SIG-M5 treated with dmso at 0.1 percent for 504 hours (cell line): ENCODE data around the gene BIRC3.

ENCODE experiments used
- DNase-seq: peaks from one replicate; lab custom pipeline; 2025; ENCODE audit not compliant: unreplicated experiment; lab: John Stamatoyannopoulos, UW

BIRC3 gene

DNA sequence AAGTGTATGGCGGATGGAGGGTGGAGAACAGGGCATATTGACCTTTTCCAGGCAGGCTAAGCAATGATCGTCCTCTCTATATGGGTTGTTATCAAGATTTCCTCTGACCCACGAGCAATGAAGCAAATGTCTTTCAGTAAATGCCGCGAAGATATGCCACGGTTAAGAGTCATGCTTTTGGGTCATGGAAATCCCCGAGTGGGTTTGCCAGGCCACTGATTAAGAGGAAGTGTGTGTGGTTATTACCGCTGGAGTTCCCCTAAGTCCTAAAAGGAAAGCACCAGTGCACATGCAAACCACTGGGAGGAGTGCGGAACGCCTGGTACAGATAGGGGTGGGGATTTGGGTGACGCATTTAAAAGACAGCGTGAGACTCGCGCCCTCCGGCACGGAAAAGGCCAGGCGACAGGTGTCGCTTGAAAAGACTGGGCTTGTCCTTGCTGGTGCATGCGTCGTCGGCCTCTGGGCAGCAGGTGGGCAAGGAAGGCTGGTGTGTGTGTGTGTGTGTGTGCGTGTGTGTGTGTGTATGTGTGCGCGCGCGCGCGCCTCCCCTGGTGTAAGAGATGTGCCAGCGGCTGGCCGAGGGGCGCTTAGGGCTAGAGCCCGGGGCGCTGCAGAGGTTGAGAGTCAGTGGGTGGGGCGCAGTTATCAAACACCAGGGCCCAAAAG is at the start of gene BIRC3:
Gene BIRC3 (plus strand): TSS at position 386 of the 669 bp plus-strand sequence. CDS start 7,026 bp downstream, outside the sequence.
- peak; percentile 84 for DNase-seq

DNA sequence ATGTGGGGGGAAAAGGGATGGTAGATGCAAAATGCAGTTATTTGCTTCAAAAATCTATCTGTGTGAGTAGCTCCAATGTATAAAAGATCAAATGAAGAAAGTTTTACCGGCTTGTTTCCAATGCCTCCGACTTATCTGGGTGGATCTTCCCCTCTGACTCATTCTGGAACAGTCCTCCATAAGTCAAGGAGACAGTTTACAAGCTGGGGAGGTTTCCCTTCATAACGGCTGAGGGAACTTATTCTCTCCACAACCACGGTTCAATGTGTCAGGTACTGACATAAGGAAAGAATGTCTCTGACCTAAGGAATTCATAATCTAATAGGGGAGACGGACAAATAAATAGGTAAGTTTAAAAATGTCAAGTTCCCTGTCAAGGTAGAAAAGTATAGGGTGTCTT is 49.7 kb upstream of the BIRC3 start:
- DNase-seq = no peak

DNA sequence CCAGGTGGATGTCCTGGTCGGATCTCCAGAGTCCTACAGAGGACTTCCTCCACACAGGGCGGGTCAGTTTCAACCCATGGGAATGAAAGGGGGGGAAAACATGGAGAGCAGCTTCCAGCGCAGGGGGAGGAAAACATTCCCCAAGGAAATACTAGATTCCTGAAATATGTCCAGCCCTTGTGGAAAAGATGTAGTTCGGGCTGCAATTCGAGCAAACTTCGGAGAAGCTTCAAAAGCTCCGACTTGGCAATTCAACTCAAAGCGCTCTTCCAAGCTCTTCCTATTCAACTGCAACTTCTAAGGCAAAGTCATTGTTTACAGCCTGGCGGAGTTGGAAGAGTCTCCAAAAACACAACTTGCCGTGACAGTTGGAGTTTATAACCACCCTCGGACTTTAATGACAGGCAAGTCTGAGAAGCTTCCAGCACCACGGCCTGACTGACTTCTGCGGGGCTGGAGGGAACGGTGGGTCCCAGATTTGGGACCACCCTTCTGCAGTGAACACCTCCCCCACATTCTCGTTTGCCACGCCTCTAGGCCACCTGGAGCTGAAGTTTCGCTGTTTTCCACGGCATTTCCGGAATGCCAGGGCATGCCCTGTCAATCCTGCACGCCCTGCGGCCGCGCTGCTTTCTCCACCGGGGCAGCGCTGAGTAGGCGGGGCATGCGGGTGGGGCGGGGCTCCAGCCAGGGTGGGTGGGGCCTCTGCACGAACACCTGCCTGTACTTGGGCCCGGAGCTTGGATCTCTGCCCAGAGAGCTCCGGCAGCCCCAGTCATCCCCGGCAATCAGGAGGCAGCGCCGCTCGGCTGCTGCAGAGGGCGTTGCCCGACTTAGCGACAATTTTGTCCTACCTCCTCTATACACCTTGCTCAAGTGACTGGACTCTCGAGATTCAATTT is 49.0 kb upstream of the BIRC3 start:
- peak; percentile 42 for DNase-seq

DNA sequence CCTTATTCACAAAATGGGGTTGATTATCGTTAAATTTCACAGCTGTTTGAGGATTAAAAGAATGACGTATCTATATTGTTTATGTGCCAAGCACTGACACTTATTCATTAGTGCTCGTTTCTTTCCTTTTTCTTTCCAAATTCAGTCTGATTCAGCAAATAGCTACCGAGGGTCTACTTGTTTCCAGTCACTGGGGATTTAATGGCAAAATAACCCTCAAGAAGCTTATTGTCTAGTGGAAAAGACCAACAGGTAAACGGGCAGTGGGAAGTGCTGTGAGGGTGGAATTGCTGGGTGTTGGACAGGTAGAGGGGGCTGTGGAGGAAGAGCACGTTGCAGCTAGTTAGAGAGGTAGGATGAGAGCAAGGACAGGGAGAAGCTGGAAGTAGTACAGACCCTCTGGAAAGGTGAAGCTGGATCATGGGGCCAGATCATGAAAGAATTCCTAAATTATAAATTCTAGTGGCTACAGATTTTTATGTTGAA is 48.3 kb upstream of the BIRC3 start:
- DNase-seq = no peak

DNA sequence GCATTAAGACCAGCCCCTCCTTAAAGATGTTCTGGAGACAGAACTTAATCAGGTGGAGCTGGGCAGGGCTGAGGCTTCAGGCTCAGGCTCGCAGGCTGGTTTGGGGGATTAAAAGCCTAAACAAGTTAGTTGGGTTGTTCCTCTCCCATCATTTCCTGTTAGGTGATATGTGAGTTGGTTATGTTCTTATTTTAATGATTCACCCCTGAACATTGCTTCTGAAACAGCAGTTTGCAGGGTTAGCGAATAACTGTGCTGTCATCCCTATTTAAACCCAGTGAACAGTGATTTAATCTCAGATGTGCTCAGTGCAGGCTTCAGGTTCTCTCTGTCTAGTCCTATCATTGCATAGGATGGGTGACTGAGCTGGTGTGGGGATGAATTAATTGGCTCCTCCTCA is 47.4 kb upstream of the BIRC3 start:
- DNase-seq = no peak

DNA sequence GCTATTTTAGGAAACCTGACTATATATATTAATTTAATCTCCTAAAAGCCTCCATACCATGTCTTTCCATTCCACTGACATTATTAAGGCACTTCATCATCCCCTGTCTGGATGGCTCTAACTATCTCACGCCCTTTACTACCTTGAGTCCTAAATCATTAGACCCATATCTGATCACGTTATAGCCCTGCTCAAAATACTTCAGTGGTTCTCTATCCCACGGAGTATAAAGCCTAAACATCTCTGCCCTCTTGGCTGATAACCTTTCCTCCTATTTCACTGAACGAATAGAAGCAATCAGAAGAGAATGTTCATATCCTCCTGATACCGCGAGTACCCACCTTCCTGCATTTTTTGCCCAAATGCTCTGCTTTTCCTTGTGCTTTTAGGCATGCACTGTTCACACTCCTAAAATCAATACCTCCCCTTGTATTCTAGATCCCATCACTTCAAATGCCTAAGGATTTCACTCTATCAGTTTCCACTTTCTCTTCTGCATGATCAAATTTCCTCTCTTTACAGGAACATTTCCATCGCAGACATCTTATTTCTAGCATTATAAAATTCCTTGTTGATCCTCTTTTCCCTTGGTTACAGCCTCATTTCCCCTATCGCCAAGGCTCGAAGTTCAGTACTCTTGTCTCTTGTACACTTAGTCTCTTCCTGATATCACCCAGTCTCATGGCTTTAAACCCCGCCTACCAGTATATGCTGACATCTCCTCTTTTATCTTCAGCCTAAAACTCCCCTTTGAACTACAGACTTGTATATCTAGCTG is 45.0 kb upstream of the BIRC3 start:
- DNase-seq = no peak

DNA sequence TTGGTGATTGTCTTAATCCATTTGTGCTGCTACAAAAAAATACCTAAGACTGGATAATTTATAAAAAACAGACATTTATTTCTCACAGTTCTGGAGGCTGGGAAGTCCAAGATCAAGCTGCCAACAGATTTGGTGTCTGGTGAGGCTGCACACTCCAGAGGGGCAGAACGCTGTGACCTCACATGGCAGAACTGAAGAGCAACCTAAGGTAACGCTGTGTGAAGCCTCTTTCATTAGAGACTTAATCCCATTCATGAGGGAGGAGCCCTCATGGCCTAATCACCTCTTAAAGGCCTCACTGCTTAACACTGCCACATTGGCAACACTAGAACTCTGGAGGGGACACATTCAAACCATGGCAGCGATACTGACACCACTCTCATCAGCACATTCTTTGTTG is 42.7 kb upstream of the BIRC3 start:
- DNase-seq = no peak

DNA sequence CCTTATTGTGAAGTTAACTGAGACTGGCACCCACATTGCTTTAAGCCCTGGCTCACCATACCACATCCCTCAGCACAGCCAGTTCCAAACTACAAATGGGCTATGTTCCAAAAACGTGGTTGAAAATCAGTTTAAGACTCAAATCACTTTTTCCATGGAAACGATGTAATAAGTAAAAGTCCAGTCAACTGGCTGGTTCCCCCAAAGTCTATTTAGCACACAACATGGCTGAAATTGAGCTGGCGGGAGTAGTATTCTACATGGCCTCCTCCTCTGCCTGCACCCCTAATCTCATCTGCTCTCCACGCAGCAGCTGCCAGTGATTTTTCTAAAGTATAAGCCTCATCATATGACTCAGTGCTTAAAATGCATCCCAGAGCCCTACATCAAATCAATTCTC is 40.9 kb upstream of the BIRC3 start:
- DNase-seq = no peak

DNA sequence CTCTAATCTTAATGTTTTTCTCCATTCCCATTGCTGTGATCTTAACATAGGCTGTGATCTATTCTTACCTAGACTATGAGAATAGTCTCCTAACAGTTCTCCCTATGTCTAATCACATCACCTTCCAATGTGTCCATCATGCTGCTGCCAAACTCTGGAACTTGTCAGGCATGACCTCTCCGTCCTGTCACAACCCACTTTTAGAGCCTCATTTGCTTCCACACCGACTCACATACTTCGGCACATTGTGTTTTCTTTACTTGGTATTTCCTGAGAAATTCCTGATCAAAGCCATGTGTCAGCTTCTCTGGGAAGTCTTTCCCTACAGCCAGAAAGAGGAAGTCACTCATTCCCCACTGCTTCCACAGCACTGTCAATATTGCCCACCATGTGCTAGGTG is 40.5 kb upstream of the BIRC3 start:
- DNase-seq = no peak

DNA sequence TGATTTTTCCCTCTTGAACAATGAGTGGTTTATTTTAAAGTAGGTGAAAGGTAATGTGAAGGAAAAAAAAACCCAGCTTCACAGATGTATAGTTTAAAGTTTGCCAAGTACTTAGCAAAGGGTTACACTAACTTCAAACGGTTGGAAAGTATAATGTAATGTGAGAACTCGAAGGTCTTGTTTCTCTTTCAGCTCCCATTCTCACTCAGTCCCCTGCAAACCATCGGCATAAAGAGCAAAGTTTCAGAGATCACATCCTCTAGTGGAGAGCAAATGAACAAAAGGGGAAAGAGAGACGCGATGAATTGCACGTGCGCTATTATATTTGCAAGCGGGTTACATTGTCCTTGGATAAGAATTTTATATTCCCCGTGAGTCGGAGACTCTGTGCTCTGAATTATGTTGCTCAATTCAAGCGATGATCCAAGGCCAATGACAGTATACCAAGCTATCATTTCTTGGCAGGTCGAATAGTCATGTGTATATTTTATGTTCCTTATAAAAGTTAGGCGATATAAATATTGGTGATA is 37.6 kb upstream of the BIRC3 start:
- DNase-seq = no peak

DNA sequence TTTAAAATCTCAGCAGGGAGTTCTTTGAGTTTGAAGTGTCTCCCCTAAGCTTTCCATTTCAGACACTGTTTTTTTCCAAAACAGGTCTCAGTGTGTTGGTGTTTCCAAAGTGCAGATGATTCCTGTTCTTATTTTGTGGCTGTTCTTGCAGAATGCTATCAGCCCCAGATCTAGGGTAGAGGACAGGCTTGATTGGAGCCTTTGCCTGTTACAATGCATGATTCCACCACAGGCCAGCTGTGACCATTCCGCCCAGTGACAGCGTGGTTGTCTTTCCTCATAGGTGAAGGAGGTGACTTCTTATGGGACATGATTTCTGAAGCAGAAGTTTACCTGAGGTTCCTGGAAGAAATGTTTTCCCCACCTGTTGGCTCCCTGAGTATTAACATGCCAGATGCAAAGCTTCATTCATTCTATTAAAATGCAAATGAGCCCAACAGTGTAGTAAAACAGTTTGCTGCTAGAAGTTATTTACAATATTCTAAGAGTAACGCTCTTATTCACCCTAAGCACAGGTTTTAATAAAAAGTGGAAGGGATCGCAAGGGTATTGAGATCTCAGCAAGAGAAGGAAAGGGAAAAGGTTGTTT is 36.9 kb upstream of the BIRC3 start:
- no peak for DNase-seq

DNA sequence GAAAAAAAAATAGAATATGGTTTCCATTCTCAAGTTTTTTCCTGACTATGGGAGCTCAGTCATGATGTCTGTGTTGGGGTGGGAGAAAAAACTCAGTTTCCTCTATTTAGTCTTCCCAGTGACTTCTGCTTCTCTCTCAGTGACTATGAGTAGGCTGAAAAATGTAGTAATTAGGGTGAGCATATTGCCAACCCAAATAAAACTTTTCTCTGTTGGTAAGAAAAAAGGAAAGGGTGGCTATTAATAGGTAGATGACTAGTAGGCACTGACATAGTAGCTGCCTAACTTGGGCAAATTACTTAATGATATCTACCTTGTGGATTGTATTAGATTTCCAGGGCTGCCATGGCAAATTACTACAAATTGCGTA is 34.2 kb upstream of the BIRC3 start:
- DNase-seq = peak; percentile 14

DNA sequence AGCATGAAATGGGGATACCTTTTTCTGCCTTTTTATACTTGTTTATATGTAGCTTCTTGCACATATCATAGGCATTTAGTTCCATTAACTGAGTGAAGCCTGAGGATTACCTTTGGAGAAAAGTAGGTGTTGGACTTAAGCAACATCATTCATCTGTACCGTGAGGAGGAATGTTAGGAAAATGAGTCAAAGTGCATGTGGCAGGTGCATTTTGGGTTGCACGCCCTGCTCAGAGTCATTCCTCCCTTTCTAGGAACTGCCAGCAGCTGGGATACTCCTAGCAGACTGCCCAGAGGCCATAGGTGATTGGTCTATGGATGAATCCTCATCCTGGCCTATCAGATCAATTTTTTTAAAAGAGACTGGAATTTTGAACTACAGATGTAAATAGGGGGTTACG is 33.3 kb upstream of the BIRC3 start:
- no peak for DNase-seq

DNA sequence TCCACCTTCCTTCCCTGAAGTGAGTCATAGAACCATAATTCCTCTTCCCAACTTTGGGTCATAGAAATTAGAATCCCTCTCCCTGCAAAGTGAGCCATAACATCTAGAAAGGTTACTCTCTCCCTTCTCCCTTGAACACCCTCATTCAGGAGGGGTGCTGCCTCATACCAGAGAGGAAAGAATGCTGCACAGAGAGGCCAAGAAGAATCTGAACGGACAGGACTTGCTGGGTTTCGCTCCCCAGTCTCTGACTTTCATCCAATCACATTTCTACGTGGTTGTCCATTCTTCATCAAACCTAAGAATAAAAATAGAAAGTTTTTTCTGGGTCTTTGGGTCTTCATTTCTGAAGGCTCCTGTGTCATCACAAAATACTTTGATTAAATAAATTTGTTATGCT is 31.0 kb upstream of the BIRC3 start:
- no peak for DNase-seq

DNA sequence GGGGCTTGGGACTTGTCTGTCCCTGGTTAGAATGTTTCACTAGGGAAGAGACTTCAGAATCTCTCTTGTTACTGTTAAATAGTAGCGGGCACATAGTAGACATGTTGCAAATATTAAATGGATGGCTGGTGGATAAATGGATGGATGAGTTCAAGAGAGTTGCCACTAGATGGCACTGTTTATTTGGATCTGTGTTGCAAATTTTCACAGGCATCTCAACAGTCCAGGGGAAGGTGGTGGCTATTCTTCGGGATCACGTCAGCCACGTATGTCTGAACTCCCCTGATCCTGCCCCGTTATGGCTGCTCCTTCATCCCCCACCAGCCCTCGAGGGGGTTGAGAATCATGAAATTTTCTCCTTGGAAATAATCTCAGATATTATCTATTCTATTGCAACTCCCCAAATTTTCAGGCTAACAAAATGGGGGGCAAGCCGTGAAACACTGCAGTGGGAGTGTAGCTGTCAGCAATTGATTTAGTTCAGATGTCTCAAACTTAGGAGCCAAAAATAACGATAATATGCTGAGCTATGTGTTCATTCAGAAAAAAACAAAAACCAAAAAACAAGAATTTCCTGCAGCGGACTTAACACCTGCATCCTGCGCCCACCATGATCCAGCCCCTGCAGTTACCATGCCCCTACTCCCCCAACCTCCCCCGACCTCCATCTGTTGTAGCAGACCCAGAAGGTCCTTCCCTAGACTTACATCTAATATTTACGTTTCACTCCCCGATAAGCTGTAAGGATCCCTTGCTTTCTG is 29.1 kb upstream of the BIRC3 start:
- DNase-seq = peak; percentile 54

DNA sequence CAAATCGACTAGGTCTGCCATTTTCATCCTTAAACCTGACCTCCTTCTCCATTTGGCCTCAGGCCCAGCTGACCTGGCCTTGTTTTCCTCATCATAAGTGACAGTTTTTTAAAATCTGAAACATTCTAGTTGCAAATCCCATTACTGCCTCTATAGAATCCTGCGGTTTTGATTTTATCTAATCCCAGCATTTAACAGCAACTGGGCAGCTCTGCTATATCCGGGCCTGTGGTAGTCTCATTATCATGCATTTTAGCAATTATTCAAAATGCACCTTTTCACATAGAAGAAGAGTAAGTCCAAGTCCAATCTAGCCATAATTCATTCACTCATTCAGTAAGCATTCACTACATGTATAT is 28.6 kb upstream of the BIRC3 start:
- no peak for DNase-seq

DNA sequence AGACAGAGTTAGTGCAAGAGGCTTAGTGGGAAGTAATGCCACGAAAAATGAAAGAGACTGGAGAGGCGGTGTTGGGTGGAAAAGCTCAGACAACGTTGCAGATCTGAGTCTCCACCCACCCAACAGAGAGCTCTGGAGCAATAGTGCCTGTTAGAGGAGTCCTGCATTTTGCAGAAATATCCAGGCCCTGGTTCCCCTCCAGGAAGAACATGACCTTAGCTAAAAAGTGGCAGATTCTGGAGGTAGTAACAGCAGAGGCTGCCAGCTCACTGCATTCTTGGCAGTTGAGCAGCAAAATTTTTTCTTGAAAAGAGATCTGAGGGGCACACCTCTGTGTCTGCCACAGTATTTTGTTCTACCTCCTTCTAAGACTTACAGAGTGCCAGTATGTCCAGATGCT is 27.7 kb upstream of the BIRC3 start:
- no peak for DNase-seq

DNA sequence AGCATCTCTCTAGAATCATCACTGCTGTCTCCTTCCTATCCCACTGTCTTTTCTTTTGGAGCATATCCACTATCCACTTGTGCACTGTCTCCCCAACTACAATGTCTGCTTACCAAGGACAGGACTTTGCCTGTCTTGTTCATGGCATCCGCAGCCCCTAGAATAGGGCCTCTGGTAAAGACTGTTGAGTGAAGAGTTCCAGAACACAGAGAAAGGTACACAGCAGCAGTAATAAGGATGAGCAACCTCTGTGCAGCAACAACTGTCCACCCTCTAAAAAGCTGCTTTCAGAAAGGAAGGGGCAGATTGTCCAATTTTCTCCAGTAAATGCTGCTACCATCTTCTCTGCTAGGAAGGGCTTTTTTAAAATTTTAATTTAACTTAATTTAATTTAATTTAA is 25.5 kb upstream of the BIRC3 start:
- DNase-seq = no peak

DNA sequence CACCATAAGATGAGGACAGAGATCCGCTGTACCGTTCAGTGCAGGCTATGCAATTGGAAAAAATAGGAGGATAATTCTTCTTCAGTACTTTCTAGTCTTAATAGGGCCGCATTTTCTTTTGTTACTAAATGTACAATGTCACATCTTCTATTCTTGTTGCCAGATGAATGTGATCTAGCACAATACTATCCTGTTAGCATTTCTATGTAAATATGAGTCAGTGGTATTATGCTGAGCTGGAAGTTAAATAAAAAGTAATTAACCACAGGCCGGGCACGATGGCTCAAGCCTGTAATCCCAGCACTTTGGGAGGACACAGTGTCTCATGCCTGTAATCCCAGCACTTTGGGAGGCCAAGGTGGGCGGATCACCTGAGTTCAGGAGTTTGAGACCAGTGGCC is 24.4 kb upstream of the BIRC3 start:
- DNase-seq = no peak

DNA sequence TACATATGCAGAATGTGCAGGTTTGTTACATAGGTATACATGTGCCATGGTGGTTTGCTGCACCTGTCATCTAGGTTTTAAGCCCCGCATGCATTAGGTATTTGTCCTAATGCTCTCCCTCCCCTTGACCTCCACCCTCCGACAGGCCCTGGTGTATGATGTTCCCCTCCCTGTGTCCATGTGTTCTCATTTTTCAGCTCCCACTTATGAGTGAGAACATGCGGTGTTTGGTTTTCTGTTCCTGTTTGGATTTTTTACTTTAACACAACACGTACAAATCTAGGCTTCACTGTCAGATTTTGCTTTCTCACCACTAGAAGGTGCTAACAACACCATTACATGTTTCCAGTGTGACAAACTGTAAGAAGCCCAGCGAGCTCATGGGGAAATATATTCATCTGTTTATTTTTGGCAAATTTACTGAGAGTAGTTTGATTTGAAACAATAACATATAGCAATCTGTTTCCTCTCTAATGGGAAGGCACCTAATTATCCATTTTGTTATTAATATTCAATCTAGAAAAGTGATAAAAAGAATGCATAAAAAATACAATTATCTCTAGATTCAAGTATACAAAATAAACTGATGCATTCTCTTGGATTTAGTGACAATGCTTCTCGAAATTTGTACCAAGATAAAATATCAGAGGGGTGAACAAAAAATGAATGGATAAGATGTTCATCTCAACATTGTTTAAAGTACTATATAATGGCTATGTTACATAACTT is 23.2 kb upstream of the BIRC3 start:
- DNase-seq = peak; percentile 54
